ENCODE results near the gene CANX.

DNA sequence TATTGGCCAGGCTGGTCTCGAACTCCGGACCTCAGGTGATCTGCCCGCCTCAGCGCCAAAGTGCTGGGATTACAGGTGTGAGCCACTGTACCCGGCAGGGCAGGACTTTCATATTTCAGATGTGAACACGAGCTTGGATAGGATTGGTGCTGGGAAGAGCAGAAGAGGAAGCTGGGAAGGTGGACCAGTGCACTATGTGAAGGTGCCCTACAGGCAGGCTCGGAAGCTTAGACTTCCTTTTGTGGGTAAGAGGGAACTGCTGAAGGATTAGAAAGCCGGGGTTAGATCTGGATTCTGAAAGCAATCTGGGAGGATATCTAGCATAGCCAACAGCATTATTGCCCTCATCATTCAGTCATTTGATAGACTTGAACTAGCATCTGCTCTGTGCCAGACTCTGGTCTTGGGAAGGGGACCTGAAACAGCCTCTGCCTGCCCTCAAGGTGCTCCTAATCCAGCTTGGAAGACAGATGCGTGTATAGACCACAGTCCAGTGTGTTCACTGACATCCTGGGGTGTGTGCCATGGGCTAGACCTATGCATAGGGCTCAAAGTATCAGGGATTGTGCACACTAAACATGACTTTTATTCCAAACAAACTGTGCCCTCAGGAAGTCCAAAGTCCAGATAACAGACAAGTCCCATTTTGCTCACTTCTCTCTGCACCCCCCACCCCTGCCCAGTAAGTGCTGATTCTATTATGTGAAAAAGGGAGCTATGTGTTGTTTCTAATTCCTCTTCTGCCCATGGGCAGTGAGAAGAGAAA is 18.6 kb upstream of the CANX start:
- TF ChIP-seq, protein P1, sequence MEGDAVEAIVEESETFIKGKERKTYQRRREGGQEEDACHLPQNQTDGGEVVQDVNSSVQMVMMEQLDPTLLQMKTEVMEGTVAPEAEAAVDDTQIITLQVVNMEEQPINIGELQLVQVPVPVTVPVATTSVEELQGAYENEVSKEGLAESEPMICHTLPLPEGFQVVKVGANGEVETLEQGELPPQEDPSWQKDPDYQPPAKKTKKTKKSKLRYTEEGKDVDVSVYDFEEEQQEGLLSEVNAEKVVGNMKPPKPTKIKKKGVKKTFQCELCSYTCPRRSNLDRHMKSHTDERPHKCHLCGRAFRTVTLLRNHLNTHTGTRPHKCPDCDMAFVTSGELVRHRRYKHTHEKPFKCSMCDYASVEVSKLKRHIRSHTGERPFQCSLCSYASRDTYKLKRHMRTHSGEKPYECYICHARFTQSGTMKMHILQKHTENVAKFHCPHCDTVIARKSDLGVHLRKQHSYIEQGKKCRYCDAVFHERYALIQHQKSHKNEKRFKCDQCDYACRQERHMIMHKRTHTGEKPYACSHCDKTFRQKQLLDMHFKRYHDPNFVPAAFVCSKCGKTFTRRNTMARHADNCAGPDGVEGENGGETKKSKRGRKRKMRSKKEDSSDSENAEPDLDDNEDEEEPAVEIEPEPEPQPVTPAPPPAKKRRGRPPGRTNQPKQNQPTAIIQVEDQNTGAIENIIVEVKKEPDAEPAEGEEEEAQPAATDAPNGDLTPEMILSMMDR (IDR thresholded peaks at IDR 0.05; ENCODE audit: low read length) = no peak
- no peak for TF ChIP-seq EZH2 (optimal IDR thresholded peaks at IDR 0.05; ENCODE audit: low read depth, low read length)
